C4-2B (cell line): ENCODE measurements around the gene MEG3.

Experiments used
- H3K27ac ChIP-seq: fragments of 450-650 bp; 2 replicates; pipeline ENCODE4 v1.5.1; 2017
- CTCF ChIP-seq: fragments of 450-650 bp; conservative IDR thresholded peaks from 2 replicates; pipeline ENCODE4 v1.5.1; 2017; ENCODE audit warnings: mild to moderate bottlenecking
- ZFX ChIP-seq: fragments of 450-650 bp; IDR thresholded peaks from 2 replicates; pipeline ENCODE4 v1.6.1; 2017

Gene MEG3

GRCh38 chr14:100780246-100780645 lies 45.7 kb upstream of the MEG3 start:
- no peak for TF ChIP-seq ZFX
- TF ChIP-seq CTCF, result no peak
- no peak overlapping the region for H3K27ac ChIP-seq

GRCh38 chr14:100780646-100781355 lies 45.1 kb upstream of the MEG3 start:
- no peak overlapping the region for H3K27ac ChIP-seq
- no peak for TF ChIP-seq CTCF

GRCh38 chr14:100781952-100782351 lies 44.0 kb upstream of the MEG3 start:
- H3K27ac ChIP-seq, result no peak overlapping the region
- TF ChIP-seq CTCF (no peak), ZFX (no peak)

GRCh38 chr14:100782516-100783320 lies 43.2 kb upstream of the MEG3 start:
- no peak overlapping the region for H3K27ac ChIP-seq
- TF ChIP-seq ZFX, result no peak
- TF ChIP-seq CTCF, result no peak

GRCh38 chr14:100783630-100784370 lies 42.1 kb upstream of the MEG3 start:
- TF ChIP-seq CTCF (no peak), ZFX (no peak)
- no peak overlapping the region for H3K27ac ChIP-seq

GRCh38 chr14:100784523-100785337 lies 41.2 kb upstream of the MEG3 start:
- no peak overlapping the region for H3K27ac ChIP-seq
- TF ChIP-seq CTCF (no peak), ZFX (no peak)
